ENCODE results near the gene ZKSCAN4. TPM values are rescaled to one million over a fixed set of nuclear protein-coding genes. Genes with fewer than 3 reads are reported as not detected.

ZKSCAN4 gene
- total and polyA plus RNA-seq, 2 of the 8 experiments (the other 6 are each of a cell fraction or from before 2014, with no cell fraction given) = 2.2 to 6.6 TPM

DNA sequence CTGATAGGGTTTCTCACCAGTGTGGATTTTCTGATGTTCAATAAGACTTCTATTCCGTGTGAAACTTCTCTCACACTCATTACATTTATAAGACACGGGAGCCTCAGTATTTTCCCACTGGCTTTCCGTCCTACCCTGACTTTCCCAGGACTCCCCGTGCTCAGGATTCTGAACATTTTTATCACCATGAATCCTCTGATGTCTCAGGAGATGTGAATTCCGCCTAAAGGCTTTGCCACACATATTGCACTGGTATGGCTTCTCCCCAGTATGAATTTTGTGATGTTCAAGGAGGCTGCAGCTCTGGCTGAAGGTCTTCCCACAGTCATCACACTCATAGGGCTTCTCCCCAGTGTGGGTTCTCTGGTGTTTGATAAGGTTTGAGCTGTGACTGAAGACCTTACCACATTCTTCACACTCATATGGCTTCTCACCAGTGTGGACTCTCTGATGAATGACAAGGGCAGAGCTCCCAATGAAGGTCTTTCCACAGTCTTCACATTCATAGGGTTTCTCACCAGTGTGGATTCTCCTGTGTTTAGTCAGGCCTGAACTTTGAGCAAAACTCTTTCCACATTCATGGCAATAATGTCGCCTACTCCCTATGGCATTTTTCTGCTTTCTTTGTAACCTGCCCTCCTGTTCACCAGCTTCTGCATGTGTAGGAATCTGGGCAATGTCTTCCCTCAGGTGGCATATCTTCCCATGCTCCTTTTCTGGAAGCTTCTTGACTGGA is 6.7 kb downstream of the ZKSCAN4 start:
- Histone ChIP-seq H4K20me1 (replicated peaks in 1 of 2; ENCODE audit: control insufficient read depth in 1 of 2, insufficient read depth in 2 of 2, low read length in 2 of 2) (no peaks in the 10 kb centered on the region), H3K9ac (replicated peaks in 1 of 4; ENCODE audit: extremely low read depth in 1 of 4, low read depth in 3 of 4, low read length in 3 of 4) (no peak overlapping the region), H3K27ac (ENCODE audit: low read depth, low read length) (no peak overlapping the region), H4K91ac (replicated peaks; ENCODE audit: insufficient read length, low read length) (no peak overlapping the region), H2BK120ac (replicated peaks; ENCODE audit: low read depth, low read length) (no peak overlapping the region), H3K79me1 (ENCODE audit: low read depth, low read length) (no peaks in the 10 kb centered on the region), H3K23ac (ENCODE audit: insufficient read length) (no peak overlapping the region), H2BK15ac (ENCODE audit: low read length) (no peak overlapping the region), H3K9me3 (ENCODE audit: insufficient read depth in 2 of 2, low read depth in 1 of 2, low read length in 1 of 2) (no peaks in the 10 kb centered on the region), H3K36me3 (ENCODE audit: control insufficient read depth in 2 of 4, insufficient read depth in 4 of 4, low read length in 3 of 4) (peaks cover 6 to 28% (median 17%) of the 10 kb centered on the region in 4 experiments; a peak in 7 of 8 replicates), H2AFZ (ENCODE audit: low read length) (no peak overlapping the region), H3K4ac (replicated peaks; ENCODE audit: insufficient read length, low read depth, low read length) (no peak overlapping the region), H2AK5ac (ENCODE audit: low read depth, low read length) (no peak overlapping the region), H3K23me2 (ENCODE audit: low read depth, low read length) (no peaks in the 10 kb centered on the region), H3K14ac (ENCODE audit: insufficient read length) (no peak overlapping the region), H3K4me1 (replicated peaks in 1 of 4; ENCODE audit: control insufficient read depth in 3 of 4, insufficient read depth in 4 of 4, low read length in 3 of 4) (no peaks in the 10 kb centered on the region), H4K5ac (ENCODE audit: insufficient read length, low read depth, low read length) (no peak overlapping the region), H2BK20ac (ENCODE audit: low read length) (no peak overlapping the region), H4K8ac (ENCODE audit: extremely low read depth, insufficient read depth, low read length) (no peak overlapping the region), H3K4me2 (ENCODE audit: insufficient read depth in 1 of 2, low read depth in 2 of 2, low read length in 2 of 2) (no peak overlapping the region), H3K27me3 (replicated peaks in 1 of 4; ENCODE audit: control insufficient read depth in 3 of 4, extremely low read depth in 1 of 4, insufficient read depth in 3 of 4, low read length in 3 of 4) (no peaks in the 10 kb centered on the region), H3K4me3 (ENCODE audit: extremely low read depth in 1 of 4, insufficient read depth in 2 of 4, low read depth in 3 of 4, low read length in 4 of 4) (no peak overlapping the region), H2BK5ac (ENCODE audit: low read depth, low read length) (no peak overlapping the region), H3K79me2 (ENCODE audit: control insufficient read depth in 1 of 2, insufficient read depth in 2 of 2, low read length in 2 of 2) (peaks cover 0 to 1% of the 10 kb centered on the region in 2 experiments; a peak in 1 of 4 replicates), H2BK12ac (ENCODE audit: low read depth, low read length) (no peak overlapping the region), H3K56ac (replicated peaks; ENCODE audit: insufficient read length, low read depth, low read length) (no peak overlapping the region), H3K18ac (ENCODE audit: extremely low read depth, low read length) (no peak overlapping the region)
- 92% methylated on average over 6 of the region's 6 CpGs; no CpG with 5 or more reads in 1 of the 2 experiments for WGBS, 2 experiments (ENCODE audit: extremely low coverage in 1 of 2, insufficient coverage in 1 of 2, insufficient read length in 1 of 2, insufficient replicate concordance in 2 of 2, low coverage in 1 of 2, low lambda C conversion rate in 2 of 2, missing lambda C conversion rate in 1 of 2)
- DNase-seq (ENCODE audit: low read depth in 1 of 2, low spot score in 2 of 2) (no peak), FAIRE-seq (no peak)
- no peak for TF ChIP-seq SAP30 (IDR thresholded peaks at IDR 0.05; ENCODE audit: insufficient read depth, insufficient replicate concordance, low read length)
- TF ChIP-seq RAD21 (IDR thresholded peaks at IDR 0.05 in 1 of 2, conservative IDR thresholded peaks at IDR 0.05 in 1 of 2; ENCODE audit: low read depth in 2 of 2, low read length in 2 of 2) = no peak
- TF ChIP-seq SP2 (IDR thresholded peaks at IDR 0.05; ENCODE audit: low read length) = no peak
- no peak for TF ChIP-seq RXRA (IDR thresholded peaks at IDR 0.05; ENCODE audit: insufficient read depth, low read depth, low read length)
- TF ChIP-seq ASH2L (IDR thresholded peaks at IDR 0.05; ENCODE audit: low read length) = no peak
- no peak for TF ChIP-seq SIRT6 (IDR thresholded peaks at IDR 0.05; ENCODE audit: low read length)
- no peak for TF ChIP-seq CBX5 (IDR thresholded peaks at IDR 0.05; ENCODE audit: low read depth, low read length)
- no peak for TF ChIP-seq KDM4A (IDR thresholded peaks at IDR 0.05; ENCODE audit: low read depth, low read length, severe bottlenecking)
- ChIA-PET CTCF (ENCODE audit: partially characterized antibody) (no interaction called here), POLR2A (ENCODE audit: partially characterized antibody) (no interaction called here)
